PC-3 (cell line): Measurements from ENCODE around the gene IPO4. TPM values are rescaled to one million over a fixed set of nuclear protein-coding genes. Genes with fewer than 3 reads are reported as not detected.

ENCODE experiments used
- ATAC-seq: fragments of 200-7000 bp; cut with Tn5 transposase; 2 replicates; pipeline ENCODE4 v1.9.1; 2020; ENCODE audit warnings: mild to moderate bottlenecking, moderate library complexity
- BruUV-seq: library from RNA; stranded (reverse); fragments of 400-500 nt; replicated peaks from 2 replicates; lab custom pipeline; 2021; lab: Mats Ljungman, UMichigan
- CTCF ChIA-PET: fragments of 300-600 bp; sonication (Branson Sonifier 250); formaldehyde crosslinking; loops from one replicate; lab custom pipeline; 2022; ENCODE audit warnings: antibody characterized with exemption; lab: Charles Lee
- POLR2A ChIA-PET: fragments of 300-600 bp; sonication (Branson Sonifier 250); formaldehyde crosslinking; loops from one replicate; lab custom pipeline; 2022; ENCODE audit warnings: antibody characterized with exemption; ENCODE audit not compliant: unreplicated experiment; lab: Charles Lee
- DNase-seq: peaks from one replicate; pipeline ENCODE4 v3.0.0-alpha.2; 2015
- H2AFZ ChIP-seq: fragments of 300-600 bp; sonication (generic); 2 replicates; pipeline ENCODE4 v1.6.0; 2016; ENCODE audit warnings: antibody characterized with exemption, low read length
- H3F3A ChIP-seq: fragments of 300-600 bp; sonication (generic); one replicate; pipeline ENCODE4 v1.6.0; 2017; ENCODE audit warnings: antibody characterized with exemption, low read length, control low read depth, mild to moderate bottlenecking; ENCODE audit not compliant: unreplicated experiment
- H3K27ac ChIP-seq: fragments of 300-600 bp; sonication (generic); 2 replicates; pipeline ENCODE4 v1.5.1; 2016; ENCODE audit warnings: mild to moderate bottlenecking, low read length
- H3K27me3 ChIP-seq: fragments of 300-600 bp; sonication (generic); 2 replicates; pipeline ENCODE4 v1.6.1; 2016; ENCODE audit warnings: low read length, mixed read lengths
- H3K36me3 ChIP-seq: fragments of 300-600 bp; sonication (generic); 2 replicates; pipeline ENCODE4 v1.6.1; 2016; ENCODE audit warnings: low read depth, mixed run types, low read length, mixed read lengths
- H3K4me1 ChIP-seq: fragments of 300-600 bp; sonication (generic); 2 replicates; pipeline ENCODE4 v1.5.1; 2016; ENCODE audit warnings: low read length; ENCODE audit not compliant: insufficient read depth
- H3K4me2 ChIP-seq: fragments of 300-600 bp; sonication (generic); 2 replicates; pipeline ENCODE4 v1.6.0; 2016; ENCODE audit warnings: low read length
- H3K4me3 ChIP-seq: fragments of 300-600 bp; sonication (generic); 2 replicates; pipeline ENCODE4 v1.5.1; 2016; ENCODE audit warnings: mild to moderate bottlenecking, low read length, mixed read lengths
- H3K79me2 ChIP-seq: fragments of 300-600 bp; sonication (generic); 2 replicates; pipeline ENCODE4 v1.6.1; 2017; ENCODE audit warnings: low read length, mixed read lengths
- H3K9ac ChIP-seq: fragments of 300-600 bp; sonication (generic); 2 replicates; pipeline ENCODE4 v1.6.0; 2016; ENCODE audit warnings: mild to moderate bottlenecking, low read length
- H3K9me2 ChIP-seq: fragments of 300-600 bp; sonication (generic); replicated peaks from 2 replicates; pipeline ENCODE4 v1.6.1; 2016; ENCODE audit warnings: mixed run types, low read length, mixed read lengths
- H3K9me3 ChIP-seq: fragments of 300-600 bp; sonication (generic); 2 replicates; pipeline ENCODE4 v1.6.1; 2016; ENCODE audit warnings: low read length, mixed read lengths
- H4K20me1 ChIP-seq: fragments of 300-600 bp; sonication (generic); 2 replicates; pipeline ENCODE4 v1.6.1; 2016; ENCODE audit warnings: low read length, mixed read lengths
- CTCF ChIP-seq: fragments of 300-600 bp; sonication (generic); conservative IDR thresholded peaks from 2 replicates; pipeline ENCODE4 v1.5.1; 2017; ENCODE audit warnings: antibody characterized with exemption, low read depth, mild to moderate bottlenecking, low read length
- EZH2 ChIP-seq: fragments of 300-600 bp; sonication (generic); IDR thresholded peaks from one replicate; pipeline ENCODE4 v1.6.1; 2017; ENCODE audit warnings: antibody characterized with exemption, mild to moderate bottlenecking, low read length; ENCODE audit not compliant: unreplicated experiment
- EZH2phosphoT487 ChIP-seq: fragments of 300-600 bp; sonication (generic); IDR thresholded peaks from 2 replicates; pipeline ENCODE4 v1.6.1; 2018; ENCODE audit warnings: mild to moderate bottlenecking, antibody characterized with exemption, low read length, borderline replicate concordance
- intact Hi-C: fragments of 100-400 bp; cut with micrococcal nuclease; formaldehyde crosslinking; loops from 2 replicates; pipeline ENCODE4 v1.9.0; 2023
- total RNA-seq: library from RNA; depleted of rRNA; stranded (reverse); fragments of >200 nt; gene quantifications from 2 replicates; pipeline ENCODE4 v1.2.3, GENCODE V29; 2014

The IPO4 gene
- total RNA-seq, 1 experiment from 2014 or later: 211 TPM

- H3K9me3 ChIP-seq: no peaks in the 10 kb centered on the region
- peaks cover 13% of the 10 kb centered on the region for H3K4me1 ChIP-seq
- H3K27me3 ChIP-seq: no peaks in the 10 kb centered on the region
- H2AFZ ChIP-seq: no peak overlapping the region
- H3K36me3 ChIP-seq: peaks cover 30% of the 10 kb centered on the region
- no peak overlapping the region for H3K27ac ChIP-seq
- ChIA-PET CTCF (interaction anchor here (1.2 to 1.3 kb wide), 3 partner anchors 24 to 102 kb away, joined by 4 to 7 read pairs (median 7); partner anchors contain the start of genes DCAF11, NRL and PSME1), POLR2A (interaction anchor here (0.5 to 0.9 kb wide), 2 partner anchors 55 to 67 kb away, joined by 3 to 4 read pairs; no protein-coding TSS in a partner anchor)
- H3K9me2 ChIP-seq: no peaks in the 10 kb centered on the region
- DNase-seq: no peak
- no peaks in the 10 kb centered on the region for H3K79me2 ChIP-seq
- TF ChIP-seq EZH2 (no peak), EZH2phosphoT487 (no peak), CTCF (no peak)
- H3K9ac ChIP-seq: no peak overlapping the region
- H3K4me3 ChIP-seq: no peak overlapping the region
- intact Hi-C loops: loop anchor here (2.0 kb wide), 1 partner anchor 102 kb away; no protein-coding TSS in a partner anchor
- no peak overlapping the region for H3K4me2 ChIP-seq
- no TSS peak for BruUV-seq
- H3F3A ChIP-seq: peaks cover 2% of the 10 kb centered on the region
- ATAC-seq: no peak
- no peaks in the 10 kb centered on the region for H4K20me1 ChIP-seq
Measured at GRCh38 chr14:24160499-24160849, 28.1 kb downstream of the IPO4 start.

- Histone ChIP-seq H3K79me2 (no peaks in the 10 kb centered on the region), H3K4me3 (no peak overlapping the region), H3K27ac (no peak overlapping the region), H3K9me2 (no peaks in the 10 kb centered on the region), H3K9ac (no peak overlapping the region), H4K20me1 (no peaks in the 10 kb centered on the region), H3F3A (peaks cover 4% of the 10 kb centered on the region), H3K9me3 (no peaks in the 10 kb centered on the region), H3K36me3 (peaks cover 35% of the 10 kb centered on the region), H3K27me3 (no peaks in the 10 kb centered on the region), H3K4me1 (peaks cover 13% of the 10 kb centered on the region), H2AFZ (no peak overlapping the region), H3K4me2 (no peak overlapping the region)
- no peak for DNase-seq
- no TSS peak for BruUV-seq
- POLR2A ChIA-PET: interaction anchor here (0.5 kb wide), 1 partner anchor 54 kb away, joined by 3 read pairs; no protein-coding TSS in a partner anchor
- intact Hi-C loops: loop anchor here (2.0 kb wide), 1 partner anchor 101 kb away; no protein-coding TSS in a partner anchor
- TF ChIP-seq EZH2 (no peak), EZH2phosphoT487 (no peak), CTCF (no peak)
- ATAC-seq: no peak
- CTCF ChIA-PET: interaction anchor here (0.6 to 1.3 kb wide), 2 partner anchors 24 to 51 kb away, joined by 3 to 4 read pairs; partner anchors contain the start of gene PSME1
Measured at GRCh38 chr14:24159777-24160498, 28.7 kb downstream of the IPO4 start.

- Histone ChIP-seq H3F3A (peaks cover 4% of the 10 kb centered on the region), H3K9ac (no peak overlapping the region), H4K20me1 (no peaks in the 10 kb centered on the region), H3K4me1 (peaks cover 13% of the 10 kb centered on the region), H3K4me3 (no peak overlapping the region), H3K36me3 (peaks cover 34% of the 10 kb centered on the region; the same call in 1 of the 2 replicates), H3K9me3 (no peaks in the 10 kb centered on the region), H2AFZ (no peak overlapping the region), H3K9me2 (no peaks in the 10 kb centered on the region), H3K4me2 (no peak overlapping the region), H3K27ac (no peak overlapping the region), H3K27me3 (no peaks in the 10 kb centered on the region), H3K79me2 (no peaks in the 10 kb centered on the region)
- intact Hi-C loops: no loop called here
- ChIA-PET CTCF (no interaction called here), POLR2A (no interaction called here)
- no TSS peak for BruUV-seq
- DNase-seq (no peak), ATAC-seq (no peak)
- TF ChIP-seq EZH2 (no peak), CTCF (no peak), EZH2phosphoT487 (no peak)
Measured at GRCh38 chr14:24157331-24157730, 31.3 kb downstream of the IPO4 start.
